Heart left ventricle (tissue), 16 donors: ENCODE measurements around the gene LRRC38. TPM values are rescaled to one million over a fixed set of nuclear protein-coding genes. Genes with fewer than 3 reads are reported as not detected.

Experiments used
- ATAC-seq, 4 donors: fragments of 200-7000 bp; cut with Tn5 transposase; one replicate each; pipeline ENCODE4 v1.9.1; 2020 to 2022; ENCODE audit warnings: moderate library complexity in 4 of 4, mild to moderate bottlenecking in 3 of 4, moderate number of reproducible peaks in 1 of 4
- DNase-seq, 5 donors: peaks; one replicate each; pipeline ENCODE4 v3.0.0-alpha.2; 2020
- H3K27ac ChIP-seq, 12 donors: fragments of 200-600 bp; sonication (generic) in 4 of 12; one replicate each; pipeline versions ENCODE4 v1.5.0 to v1.8.0; 2016 to 2022; ENCODE audit warnings: mild to moderate bottlenecking in 2 of 12
- H3K27me3 ChIP-seq, 9 donors: fragments of 200-600 bp; sonication (generic) in 2 of 9; one replicate each; pipeline versions ENCODE4 v1.5.1 to v1.8.0; 2016 to 2022; ENCODE audit warnings: mild to moderate bottlenecking in 3 of 9
- H3K36me3 ChIP-seq, 9 donors: fragments of 200-600 bp; sonication (generic) in 2 of 9; one replicate each; pipeline versions ENCODE4 v1.5.0 to v1.8.0; 2018 to 2022; ENCODE audit warnings: mild to moderate bottlenecking in 2 of 9
- H3K4me1 ChIP-seq, 12 donors: fragments of 200-600 bp; sonication (generic) in 4 of 12; one replicate each; pipeline versions ENCODE4 v1.5.0 to v1.8.0; 2016 to 2022; ENCODE audit warnings: mild to moderate bottlenecking in 3 of 12
- H3K4me3 ChIP-seq, 12 donors: fragments of 200-600 bp; sonication (generic) in 4 of 12; one replicate each; pipeline versions ENCODE4 v1.5.0 to v1.8.0; 2017 to 2022; ENCODE audit warnings: mild to moderate bottlenecking in 9 of 12, moderate library complexity in 4 of 12
- H3K9me3 ChIP-seq, 12 donors: fragments of 200-600 bp; sonication (generic) in 4 of 12; one replicate each; pipeline versions ENCODE4 v1.5.0 to v1.8.0; 2016 to 2022; ENCODE audit warnings: mild to moderate bottlenecking in 1 of 12
- CTCF ChIP-seq, 12 donors: fragments of 200-600 bp; sonication (generic) in 4 of 12; IDR thresholded peaks; one replicate each; pipeline versions ENCODE4 v1.5.0 to v1.8.0; 2018 to 2022; ENCODE audit warnings: antibody characterized with exemption in 12 of 12, mild to moderate bottlenecking in 5 of 12
- POLR2A ChIP-seq, 2 donors: fragments of 450-650 bp; IDR thresholded peaks; one replicate each; pipeline ENCODE4 v1.6.1; 2017; ENCODE audit warnings: antibody characterized with exemption in 2 of 2, mild to moderate bottlenecking in 2 of 2, moderate library complexity in 2 of 2
- WGBS, 4 donors: extraction: QIAGEN DNeasy Blood & Tissue Kit in 2 of 4; methylation state at CpG; one replicate each; pipeline versions ENCODE4 v1.1.5 to v1.1.7; 2013 to 2018; 5-methylcytosine and 5-hydroxymethylcytosine counted together
- intact Hi-C, 10 donors: fragments of 100-400 bp; cut with DNase I; formaldehyde crosslinking; loops; one replicate each; pipeline versions ENCODE4 v1.11.1 to v1.14.2; 2022
- polyA plus RNA-seq, 2 donors: library from polyadenylated mRNA; stranded (reverse); fragments of 200-250 nt; gene quantifications; one replicate each; pipeline ENCODE4 v1.2.3, GENCODE V29; 2013
- total RNA-seq, 9 donors: library from RNA; depleted of rRNA in 2 of 9; stranded (reverse); fragments of >200 nt in 2 of 9; fragmentation: NEBNext Ultra II Directional in 3 of 9; extraction: Animal tissue kit (Norgen Biotek cat#: 25700) in 3 of 9; gene quantifications; one replicate each; pipeline versions ENCODE4 v1.1.0 to v1.2.4, GENCODE V29; 2016 to 2023
- donor health status: ischemic (EF 13 %, LVEDD 7.1; RV severe dilation, severe dysfunction).
- donor health status: healthy with polysubstance abuse.
- donor health status: DM: no; HTN: yes; CAD: no.
- donor health status: DM: no; HTN: no; CAD: no.
- donor health status: ischemic (EF 25% LVEDD 6.9; RV normal size, moderate dysfunction).
- donor health status: ischemic (EF 25% LVEDD 5.7; RV mildly dilated, moderate dysfunction).
- donor health status: healthy.
- donor health status: DM: yes; HTN: yes; CAD: no.
- donor health status: ischemic (EF 35%, LVEDD 5.7; RV mildly dilated, moderate dysfunction).
- donor health status: nonischemic (EF 11% LVEDD 7.7; RV severe dilation, severe dysfunction).
- donor health status: DM: yes; HTN: yes; CAD: no.
- donor health status: PGD.
- donor health status: ischemic (EF 29% LVEDD 5.4; RV normal size, mild dysfunction).
- donor health status: nonischemic (EF 23%, LVEDD 6.1; RV moderate dilation, normal function).

LRRC38 gene
- total and polyA plus RNA-seq, 11 donors, result 0.20 to 4.4 (median 1.7) TPM; not detected in 2

GRCh38 chr1:13513063-13513894 lies 524 bp downstream of the LRRC38 start:
- Histone ChIP-seq H3K27me3 (peaks cover 0 to 49% (median 3%) of the 10 kb centered on the region in 9 donors), H3K27ac (no peak overlapping the region), H3K4me1 (peaks cover 0 to 16% (median 0%) of the 10 kb centered on the region in 12 donors), H3K9me3 (no peaks in the 10 kb centered on the region), H3K36me3 (no peaks in the 10 kb centered on the region), H3K4me3 (peak overlapping the region in 8 of 12 donors; percentile 5 to 40 (median 12))
- WGBS, 4 donors, result 0 to 1% (median 1%) methylated on average over 4 to 98 of the region's 98 CpGs
- intact Hi-C loops, result no loop called here
- TF ChIP-seq POLR2A (IDR thresholded peaks at IDR 0.05), result no peak
- no peak for TF ChIP-seq CTCF (IDR thresholded peaks at IDR 0.05)
- ATAC-seq (peak in 1 of 4 donors; percentile 26), DNase-seq (peak in 1 of 5 donors; percentile 38)

GRCh38 chr1:13512472-13512871 lies 1.3 kb downstream of the LRRC38 start:
- Histone ChIP-seq H3K9me3 (no peaks in the 10 kb centered on the region), H3K4me1 (peaks cover 0 to 16% (median 0%) of the 10 kb centered on the region in 12 donors), H3K36me3 (no peaks in the 10 kb centered on the region), H3K27me3 (peaks cover 0 to 41% (median 3%) of the 10 kb centered on the region in 9 donors), H3K27ac (no peak overlapping the region), H3K4me3 (peak overlapping the region in 3 of 12 donors; percentile 5 to 40 (median 38))
- DNase-seq (no peak), ATAC-seq (no peak)
- 7 to 14% (median 10%) methylated on average over 10 of the region's 10 CpGs for WGBS, 4 donors
- TF ChIP-seq CTCF (IDR thresholded peaks at IDR 0.05) (no peak), POLR2A (IDR thresholded peaks at IDR 0.05) (no peak)
- intact Hi-C loops, result no loop called here

GRCh38 chr1:13510499-13510898 lies 3.3 kb downstream of the LRRC38 start:
- H3K27me3 ChIP-seq, result peaks cover 0 to 55% (median 3%) of the 10 kb centered on the region in 9 donors
- ATAC-seq (no peak), DNase-seq (no peak)
- TF ChIP-seq CTCF (IDR thresholded peaks at IDR 0.05) (no peak), POLR2A (IDR thresholded peaks at IDR 0.05) (no peak)
- H3K27ac ChIP-seq, result no peak overlapping the region
- intact Hi-C loops, result no loop called here
- H3K4me3 ChIP-seq, result no peak overlapping the region
- no peaks in the 10 kb centered on the region for H3K36me3 ChIP-seq
- 64 to 69% (median 67%) methylated on average over 6 of the region's 6 CpGs for WGBS, 4 donors
- H3K4me1 ChIP-seq, result peaks cover 0 to 16% (median 0%) of the 10 kb centered on the region in 12 donors
- no peaks in the 10 kb centered on the region for H3K9me3 ChIP-seq

GRCh38 chr1:13507075-13507474 lies 6.7 kb downstream of the LRRC38 start:
- intact Hi-C loops, result no loop called here
- ATAC-seq (peak in 1 of 4 donors; percentile 19), DNase-seq (peak in 1 of 5 donors; percentile 27)
- no peak overlapping the region for H3K4me3 ChIP-seq
- H3K9me3 ChIP-seq, result no peaks in the 10 kb centered on the region
- H3K27ac ChIP-seq, result no peak overlapping the region
- no peak for TF ChIP-seq POLR2A (IDR thresholded peaks at IDR 0.05)
- TF ChIP-seq CTCF (IDR thresholded peaks at IDR 0.05), result no peak
- peaks cover 0 to 56% (median 0%) of the 10 kb centered on the region in 9 donors for H3K27me3 ChIP-seq
- H3K4me1 ChIP-seq, result no peaks in the 10 kb centered on the region
- no peaks in the 10 kb centered on the region for H3K36me3 ChIP-seq
- 80 to 89% (median 84%) methylated on average over 4 of the region's 4 CpGs for WGBS, 4 donors
